ENCODE measurements around the gene CLEC18B. TPM values are rescaled to one million over a fixed set of nuclear protein-coding genes. Genes with fewer than 3 reads are reported as not detected.

Gene CLEC18B
- total RNA-seq, 1 donor from 2014 or later: 0.41 TPM

Small RNAs within 50 kb of the gene (small RNA-seq; reads per million reads assigned to genes)
- gene AC009053.4 (ENCODE audit: low replicate concordance) (not detected), gene RF00019 (ENCODE audit: low replicate concordance) (not detected), gene RNU6-237P (ENCODE audit: low replicate concordance) (not detected)

Other genes with a start within 250 kb of the CLEC18B start
- 120 TPM for gene PSMD7, start 124.7 kb downstream of the CLEC18B start, total RNA-seq
- gene NPIPB15, start 45.2 kb downstream of the CLEC18B start, total RNA-seq: 2.2 TPM
- gene GLG1, start 185.6 kb upstream of the CLEC18B start, total RNA-seq: 158 TPM
- 22.7 TPM for gene RFWD3, start 245.4 kb upstream of the CLEC18B start, total RNA-seq